Hematopoietic multipotent progenitor cell treated with erythropoietin and hydrocortisone succinate and interleukin-3 and kit ligand, for 6 days (in vitro differentiated cells): ENCODE data around the gene SBSN.

Source experiments
- DNase-seq: peaks from one replicate; pipeline ENCODE4 v3.0.0-alpha.2; 2015

SBSN gene, protein sequence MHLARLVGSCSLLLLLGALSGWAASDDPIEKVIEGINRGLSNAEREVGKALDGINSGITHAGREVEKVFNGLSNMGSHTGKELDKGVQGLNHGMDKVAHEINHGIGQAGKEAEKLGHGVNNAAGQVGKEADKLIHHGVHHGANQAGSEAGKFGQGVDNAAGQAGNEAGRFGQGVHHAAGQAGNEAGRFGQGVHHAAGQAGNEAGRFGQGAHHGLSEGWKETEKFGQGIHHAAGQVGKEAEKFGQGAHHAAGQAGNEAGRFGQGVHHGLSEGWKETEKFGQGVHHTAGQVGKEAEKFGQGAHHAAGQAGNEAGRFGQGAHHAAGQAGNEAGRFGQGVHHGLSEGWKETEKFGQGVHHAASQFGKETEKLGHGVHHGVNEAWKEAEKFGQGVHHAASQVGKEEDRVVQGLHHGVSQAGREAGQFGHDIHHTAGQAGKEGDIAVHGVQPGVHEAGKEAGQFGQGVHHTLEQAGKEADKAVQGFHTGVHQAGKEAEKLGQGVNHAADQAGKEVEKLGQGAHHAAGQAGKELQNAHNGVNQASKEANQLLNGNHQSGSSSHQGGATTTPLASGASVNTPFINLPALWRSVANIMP

DNA sequence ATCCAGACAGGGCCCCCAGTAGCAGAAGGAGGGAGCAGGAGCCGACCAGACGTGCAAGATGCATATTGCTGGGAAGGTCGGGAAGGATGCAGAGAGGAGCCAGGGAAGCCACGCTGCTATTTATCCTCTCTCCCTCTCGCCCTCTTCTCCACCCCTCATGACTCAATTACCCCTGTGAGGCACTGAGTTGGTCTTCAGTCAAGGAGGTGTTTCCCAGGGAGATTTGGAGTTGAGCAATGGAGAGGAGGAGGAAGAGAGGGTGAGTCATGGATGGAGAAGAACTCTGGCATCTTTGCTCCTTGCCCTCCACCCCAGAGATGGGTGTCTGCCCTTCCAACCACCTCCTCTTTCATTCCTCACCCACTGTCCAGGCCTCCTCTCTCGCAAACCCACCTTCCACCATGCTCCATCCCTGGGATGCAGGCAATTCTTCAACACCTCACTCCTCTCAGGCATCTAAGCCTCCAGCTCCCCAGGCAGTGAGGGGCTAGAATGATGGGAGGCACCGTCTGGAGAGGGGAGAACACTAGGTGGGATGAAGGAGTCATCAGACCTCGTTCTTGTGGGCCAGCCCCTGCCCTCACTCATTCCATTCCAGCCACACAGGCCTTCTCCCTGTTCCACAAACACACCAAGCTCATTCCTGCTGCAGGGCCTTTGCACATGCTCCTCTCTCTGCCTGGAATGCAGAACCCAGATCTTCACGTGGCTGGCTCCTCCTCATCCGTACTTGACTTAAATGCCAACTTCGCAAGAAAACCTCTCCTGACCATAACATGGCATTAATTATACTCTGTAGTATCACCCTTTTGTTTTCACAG, at the start of gene SBSN:
Gene SBSN, minus strand, starts transcription at position 94 of the 821 bp plus-strand sequence. Its CDS starts 30 bp downstream, at position 64.
- DNase-seq = no peak

DNA sequence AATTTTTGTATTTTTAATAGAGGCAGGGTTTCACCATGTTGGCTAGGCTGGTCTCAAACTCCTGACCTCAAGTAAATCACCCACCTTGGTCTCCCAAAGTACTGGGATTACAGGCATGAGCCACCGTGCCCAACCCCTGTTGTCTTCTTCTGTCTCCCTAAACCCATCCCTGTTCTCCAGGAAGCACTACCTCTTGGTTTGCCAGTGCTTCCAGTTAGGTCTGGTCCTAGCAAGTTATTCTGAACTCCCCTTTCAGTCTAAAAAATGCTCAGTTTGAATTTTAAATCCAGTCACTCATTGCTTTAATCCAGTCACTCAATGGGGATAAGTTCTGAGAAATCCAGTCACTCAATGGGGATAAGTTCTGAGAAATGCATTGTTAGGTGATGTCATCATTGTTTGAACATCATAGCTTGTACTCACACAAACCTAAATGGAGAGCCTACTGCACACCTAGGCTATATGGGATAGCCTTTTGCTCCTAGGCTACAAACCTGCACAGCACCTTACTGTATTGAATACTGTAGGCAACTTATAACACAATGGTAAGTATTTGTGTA, 43.4 kb upstream of the SBSN start:
- no peak for DNase-seq

DNA sequence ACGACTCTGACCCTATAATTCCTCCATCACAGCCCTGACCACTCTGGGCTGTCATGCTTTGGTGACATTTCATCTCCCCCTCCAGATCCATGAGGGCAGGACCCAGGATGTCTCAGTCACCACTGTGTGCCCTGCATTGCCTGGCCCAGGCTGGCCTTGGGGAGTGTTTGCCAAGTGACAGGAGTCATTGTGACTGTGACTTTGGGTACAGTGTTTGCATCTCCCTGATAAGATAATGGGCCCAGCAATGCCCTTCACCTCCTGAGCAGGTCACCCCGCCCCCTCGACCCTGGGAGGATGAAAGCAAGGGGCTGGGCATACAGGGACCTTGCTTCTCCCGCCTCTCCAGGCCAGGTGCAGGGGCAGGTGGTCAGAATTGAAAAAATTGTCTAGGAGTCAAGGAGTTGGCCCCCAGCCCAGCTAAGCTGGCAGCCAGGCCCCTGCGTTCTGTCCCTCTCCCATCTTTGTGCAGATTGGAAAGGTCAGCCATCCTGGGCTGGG, 41.2 kb upstream of the SBSN start:
- DNase-seq = no peak

DNA sequence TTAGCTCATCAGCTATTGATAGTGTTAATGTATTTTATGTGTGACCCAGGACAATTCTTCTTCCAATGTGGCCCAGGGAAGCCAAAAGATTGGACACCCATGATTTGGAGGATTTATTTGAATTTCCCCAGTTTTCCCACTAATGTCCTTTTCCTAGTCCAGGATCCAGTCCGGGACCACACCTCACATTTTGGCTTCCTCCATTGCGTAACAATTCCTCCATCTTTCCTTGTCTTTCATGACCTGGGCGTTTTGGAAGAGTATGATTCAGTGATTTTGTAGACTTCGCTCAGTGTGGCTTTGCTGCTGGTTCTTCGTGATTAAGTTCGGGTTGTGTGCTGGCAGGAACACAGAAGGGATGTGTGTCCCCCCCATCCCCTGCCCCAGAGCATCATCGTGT, 38.6 kb upstream of the SBSN start:
- DNase-seq = no peak

DNA sequence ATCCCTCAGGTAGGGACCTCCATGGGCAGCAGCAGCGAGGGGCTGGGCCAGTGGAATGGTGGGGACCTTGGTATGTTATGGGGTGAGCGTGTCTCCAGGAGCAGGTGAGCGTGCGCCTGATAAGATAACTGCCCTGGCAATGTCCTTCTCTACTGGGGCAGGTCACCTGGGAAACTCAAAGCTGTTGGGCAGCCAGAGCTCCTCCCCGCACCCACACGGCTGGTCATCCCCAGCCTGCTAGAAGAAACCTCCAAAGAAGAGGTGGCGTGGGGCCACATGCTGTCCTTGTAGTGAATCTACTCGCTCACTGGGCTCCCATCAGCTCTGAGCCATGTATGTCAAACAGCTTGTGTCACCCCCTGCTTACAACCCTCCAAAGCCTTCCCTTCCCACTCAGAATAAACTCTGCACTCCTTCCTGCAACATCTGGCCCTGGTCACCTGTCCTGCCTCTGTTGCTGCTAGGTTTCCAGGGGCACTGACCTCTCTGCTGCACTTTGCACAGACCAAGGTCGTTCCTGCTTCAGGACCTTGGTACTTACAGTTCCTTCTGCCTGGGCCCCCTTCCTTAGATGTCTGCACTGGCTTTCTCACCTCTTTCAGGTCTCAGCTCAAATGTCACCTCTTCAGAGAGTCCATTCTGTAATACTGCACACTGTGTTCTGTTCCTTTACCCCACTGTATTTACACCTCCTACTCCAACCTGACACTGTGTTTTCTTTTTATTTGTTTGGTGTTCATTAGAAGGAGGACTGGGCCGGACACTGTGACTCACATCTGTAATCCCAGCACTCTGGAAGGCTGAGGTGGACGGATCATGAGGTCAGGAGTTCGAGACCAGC, 37.1 kb upstream of the SBSN start:
- DNase-seq = no peak

DNA sequence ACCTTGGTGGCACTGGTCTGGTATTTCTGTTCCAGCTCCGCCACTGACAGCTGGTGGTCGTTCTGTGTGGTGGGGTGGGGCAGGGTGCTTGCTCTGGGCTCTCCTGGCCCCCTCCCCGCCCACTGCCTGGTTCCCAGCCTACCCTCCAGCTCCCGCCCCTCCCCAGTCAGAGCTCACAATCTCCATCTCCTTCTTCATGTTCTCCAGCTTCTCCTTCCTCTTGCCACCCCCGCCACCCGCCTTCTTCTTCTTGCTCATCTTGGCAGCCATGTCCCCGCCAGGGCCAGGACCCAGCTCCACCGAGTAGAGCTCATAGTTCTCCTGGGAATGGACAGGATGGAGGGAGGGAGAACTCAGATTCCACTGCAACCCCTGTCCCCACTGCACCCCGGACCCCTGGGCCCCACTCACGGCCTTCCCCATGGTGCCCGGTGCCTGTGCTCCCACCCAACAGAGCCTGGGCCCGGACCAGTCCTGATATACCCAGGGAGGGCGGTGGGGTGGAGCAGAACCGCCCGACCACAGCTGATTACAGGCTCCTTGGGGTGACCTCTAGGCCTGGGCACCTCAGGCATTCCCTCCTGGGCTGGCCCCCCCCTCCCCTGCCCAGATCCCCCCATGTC, 35.2 kb upstream of the SBSN start, which contains the start of gene ATP4A:
Gene ATP4A, minus strand, starts transcription at position 452 of the 623 bp plus-strand sequence. Its CDS starts 29 bp downstream, at position 423.
- no peak for DNase-seq

DNA sequence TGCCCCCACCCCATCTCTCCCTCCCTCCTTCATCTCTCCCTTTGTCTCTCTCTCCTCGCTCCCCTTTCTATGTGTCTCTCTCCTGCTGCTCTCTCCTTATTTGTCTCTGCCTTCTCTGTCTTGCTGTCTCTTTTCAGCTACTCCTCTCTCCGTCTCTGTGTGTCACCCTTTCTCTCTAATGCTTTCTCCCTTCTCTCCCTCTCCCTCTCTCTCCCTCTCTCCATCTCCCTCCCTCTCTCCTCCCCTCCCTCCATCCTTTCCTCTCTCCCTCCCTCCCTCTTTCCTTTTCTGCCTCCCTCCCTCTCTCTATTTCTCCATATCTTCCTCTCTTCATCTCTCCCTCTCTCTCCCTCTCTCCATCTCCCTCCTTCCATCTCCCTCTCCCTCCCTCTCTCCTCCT, 34.7 kb upstream of the SBSN start:
- DNase-seq = no peak

DNA sequence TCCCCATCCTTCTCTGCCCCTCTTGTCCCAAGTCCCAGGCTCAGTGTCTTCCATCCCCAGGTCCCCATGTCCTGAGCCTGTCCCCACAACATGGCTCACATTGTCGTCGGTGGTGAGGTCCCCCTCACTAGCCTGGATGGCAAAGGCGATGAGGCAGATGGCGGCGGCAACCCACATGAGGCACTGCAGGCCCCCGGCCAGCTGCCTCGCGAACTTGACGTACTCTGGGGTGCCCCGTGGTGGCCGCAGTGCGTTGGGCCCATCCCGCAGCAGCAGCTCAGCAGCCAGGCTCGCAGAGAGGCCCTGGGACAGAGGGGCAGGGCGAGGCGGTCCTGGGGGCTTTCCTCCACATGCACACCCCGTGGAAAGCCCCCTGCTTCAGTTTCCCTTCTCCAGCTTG, 34.2 kb upstream of the SBSN start:
- DNase-seq = no peak

DNA sequence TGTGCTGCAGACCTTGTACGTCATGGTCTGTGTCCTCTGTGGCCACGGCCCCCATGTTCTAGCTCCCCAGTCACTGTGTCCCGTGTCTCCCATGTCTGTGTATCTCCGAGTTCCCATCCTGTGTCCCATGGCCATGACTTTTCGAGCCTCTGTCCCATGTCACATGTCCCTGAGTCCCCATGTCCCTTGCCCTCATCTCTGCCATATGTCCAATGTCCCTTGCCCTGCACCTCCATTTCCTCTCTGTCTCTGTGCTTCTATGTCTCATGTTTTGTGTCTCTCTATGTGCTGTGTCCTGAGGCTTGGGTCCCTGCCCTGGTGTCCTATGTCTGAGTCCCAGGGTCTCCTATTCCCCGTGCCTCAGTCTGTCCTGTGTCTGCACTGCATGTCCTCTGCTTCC, 33.3 kb upstream of the SBSN start:
- DNase-seq = no peak

DNA sequence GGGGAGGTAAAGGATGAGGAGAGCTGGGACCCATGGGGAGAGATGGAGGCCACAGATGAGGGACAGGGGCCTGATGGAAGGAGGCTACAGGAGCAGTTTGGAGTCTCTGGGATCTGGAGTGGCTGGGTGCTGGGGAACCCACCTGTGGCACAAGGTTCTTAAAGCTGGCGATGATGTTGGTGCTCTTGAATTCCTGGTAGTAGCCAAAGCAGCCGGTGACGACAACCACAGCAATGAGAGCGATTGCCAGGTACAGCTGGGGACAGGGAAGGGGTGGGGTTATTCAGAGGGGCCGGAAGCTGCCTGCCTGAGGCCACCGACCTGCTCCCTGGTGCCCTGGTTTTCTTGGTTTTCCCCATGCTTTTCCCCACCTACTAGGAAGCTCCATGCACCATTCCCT, 32.6 kb upstream of the SBSN start:
- no peak for DNase-seq

DNA sequence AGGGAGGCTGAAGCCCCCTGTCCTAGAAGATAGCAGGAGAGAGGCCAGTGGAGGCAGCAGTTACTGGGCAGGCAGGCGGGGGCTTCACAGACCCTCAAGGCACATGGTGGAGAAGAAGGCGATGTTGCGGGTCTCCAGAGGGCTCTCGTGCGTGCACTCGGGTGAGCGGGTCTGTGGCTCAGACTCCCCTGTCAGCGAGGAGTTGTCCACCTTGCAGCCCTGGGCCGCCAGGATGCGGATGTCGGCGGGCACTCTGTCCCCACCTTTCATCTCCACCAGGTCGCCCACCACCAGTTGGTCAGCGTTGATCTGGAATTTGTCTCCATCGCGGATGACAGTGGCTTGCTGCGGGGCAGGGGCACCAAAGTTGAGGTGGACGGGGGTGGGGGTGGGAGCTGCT, 32.2 kb upstream of the SBSN start:
- DNase-seq = no peak

DNA sequence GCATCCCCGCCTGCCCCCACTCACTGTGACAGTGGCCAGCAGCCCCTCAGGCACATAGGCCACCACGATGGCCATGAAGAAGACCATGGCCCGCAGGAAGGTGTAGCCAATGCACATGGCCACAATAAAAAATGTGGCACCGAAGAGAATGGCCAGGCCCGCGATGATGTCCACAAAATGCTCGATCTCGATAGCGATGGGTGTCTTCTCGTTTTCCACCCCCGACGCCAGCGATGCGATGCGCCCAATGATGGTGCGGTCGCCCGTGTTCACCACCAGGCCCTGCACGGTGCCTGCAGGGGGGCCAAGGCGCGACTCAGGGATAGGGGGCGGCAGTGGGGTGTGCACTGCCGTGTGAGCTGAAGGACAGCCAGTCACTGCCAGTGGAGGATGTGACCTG, 31.7 kb upstream of the SBSN start:
- no peak for DNase-seq

DNA sequence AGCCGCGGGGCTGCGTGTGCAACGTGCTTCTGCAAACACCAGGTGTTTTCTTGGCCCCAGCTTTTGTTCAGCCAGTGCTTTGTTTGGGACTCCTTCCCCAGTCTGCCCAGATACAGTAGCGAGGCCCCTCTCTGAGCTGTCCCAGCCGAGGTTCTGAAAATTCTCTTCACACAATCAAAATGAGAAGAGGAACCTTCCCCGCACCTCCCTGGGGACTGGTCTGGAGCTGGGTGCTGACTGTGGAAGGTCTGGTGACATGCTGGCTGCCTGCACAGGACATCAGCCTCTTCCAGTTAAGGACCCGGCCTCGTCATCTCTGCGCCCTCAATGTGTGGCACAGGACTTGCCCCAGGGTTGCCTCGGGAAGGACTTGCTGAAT, 31.2 kb upstream of the SBSN start:
- DNase-seq = no peak

DNA sequence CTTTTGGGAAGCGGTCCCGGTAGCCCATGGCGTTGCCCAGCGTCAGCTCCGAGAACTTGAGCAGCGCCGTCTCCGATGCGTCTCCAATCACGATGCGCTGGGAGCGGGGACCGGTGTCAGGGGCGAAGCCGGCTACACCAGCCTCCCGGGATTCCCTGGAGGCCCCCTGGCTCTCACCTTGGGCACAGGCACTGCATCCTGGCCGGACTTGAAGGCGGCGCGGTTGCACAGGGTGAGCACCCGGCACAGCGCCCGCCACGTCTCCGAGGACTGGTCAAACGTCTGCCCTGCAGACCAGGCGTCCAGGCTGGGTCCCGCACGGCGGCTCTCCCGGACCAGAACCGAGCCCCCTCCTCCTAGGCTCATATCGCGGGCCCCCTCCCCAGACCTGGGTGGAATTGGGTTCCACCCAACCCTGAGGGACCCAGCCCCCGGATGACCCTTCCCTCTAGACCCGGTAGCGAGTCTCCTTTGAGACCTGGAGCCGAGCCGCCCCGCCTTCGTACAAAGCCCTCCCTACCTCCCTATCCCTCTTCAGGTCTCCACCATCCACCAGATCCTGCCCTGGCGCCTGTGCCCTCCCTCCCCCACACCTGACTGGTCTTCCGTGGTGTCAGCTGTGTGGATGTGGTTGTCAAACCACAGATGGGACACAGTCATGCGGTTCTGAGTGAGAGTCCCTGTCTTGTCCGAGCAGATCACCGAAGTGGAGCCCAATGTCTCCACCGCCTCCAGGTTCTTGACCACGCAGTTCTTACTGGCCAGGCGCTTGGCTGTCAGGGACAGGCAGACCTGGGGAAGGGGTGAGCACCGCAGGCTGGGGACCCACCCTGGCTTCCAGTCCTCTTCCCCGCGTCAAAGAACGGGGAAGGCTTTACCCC, 30.5 kb upstream of the SBSN start:
- DNase-seq = no peak

DNA sequence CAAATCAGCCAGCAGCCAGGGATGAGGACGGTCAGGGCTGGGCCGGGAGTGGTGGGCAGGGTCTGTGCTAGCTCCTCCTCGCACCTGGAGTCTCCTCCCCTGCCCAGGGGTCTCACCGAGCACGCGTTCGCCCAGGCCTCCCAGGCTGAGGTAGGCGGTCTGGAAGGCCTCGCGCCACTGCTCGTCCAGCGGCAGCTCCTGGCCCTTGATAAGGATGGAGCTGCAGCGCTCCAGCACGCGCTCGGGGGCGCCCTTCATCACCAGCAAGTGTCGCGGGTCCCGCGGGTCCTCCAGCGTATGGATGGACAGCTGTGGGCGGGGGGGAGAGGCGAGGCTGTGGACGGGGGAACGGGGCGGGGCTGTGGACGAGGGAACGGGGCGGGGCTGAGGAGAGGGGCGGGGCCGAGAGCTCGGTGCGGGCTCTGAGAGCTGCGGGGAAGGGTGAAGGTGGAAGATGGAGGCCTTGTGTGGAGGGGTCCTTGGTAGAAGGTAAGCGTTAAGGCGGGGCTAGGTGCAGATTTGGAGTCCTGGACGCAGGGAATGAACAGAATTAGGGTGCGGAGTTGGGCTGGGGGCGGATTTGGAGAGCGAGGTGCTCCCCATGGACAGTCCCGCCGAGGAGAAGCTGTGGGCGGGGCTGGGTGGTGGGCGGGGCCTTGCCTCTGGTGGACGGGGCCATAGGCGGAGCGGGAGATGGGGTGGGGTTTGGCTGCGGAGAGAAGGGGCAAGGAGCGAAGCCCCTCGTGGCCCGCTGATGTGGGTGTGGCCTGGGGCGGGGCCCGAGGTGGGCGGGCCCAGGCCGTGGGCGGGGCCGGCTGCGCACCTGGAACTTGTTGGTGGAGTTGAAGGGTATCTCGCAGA, 29.7 kb upstream of the SBSN start:
- peak; percentile 72 for DNase-seq

DNA sequence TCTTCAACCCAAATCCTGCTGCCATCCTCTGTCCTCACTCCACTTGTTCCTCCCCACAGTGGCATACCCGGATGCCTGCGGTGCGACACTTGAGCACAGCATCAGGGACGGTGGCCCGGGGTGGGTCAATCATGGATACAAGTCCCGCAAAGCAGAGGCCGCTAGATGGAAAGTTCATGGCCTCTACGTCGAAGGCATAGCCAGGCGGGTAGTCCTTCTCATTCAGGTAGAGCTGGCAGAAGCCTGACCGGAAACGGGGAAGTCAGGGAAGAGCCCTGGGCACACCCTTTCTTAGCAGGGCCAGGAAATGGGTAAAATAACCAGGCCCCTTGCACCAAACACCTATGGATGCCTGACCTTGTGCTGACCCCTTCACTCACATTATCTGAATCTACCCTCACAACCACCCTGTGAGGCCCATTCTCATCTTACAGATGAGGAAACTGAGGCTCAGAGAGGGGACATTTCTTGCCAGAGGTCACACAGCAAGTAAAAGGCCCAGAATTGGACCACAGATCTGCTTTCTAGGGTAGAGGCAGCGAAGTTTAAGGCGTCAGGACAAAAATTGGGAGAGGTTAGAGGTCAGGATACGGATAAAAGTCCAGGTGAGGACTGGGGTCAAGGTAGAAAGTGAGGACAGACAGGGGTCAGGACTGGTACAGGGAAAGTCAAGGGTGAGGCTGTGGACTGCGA, 28.9 kb upstream of the SBSN start:
- DNase-seq = no peak

DNA sequence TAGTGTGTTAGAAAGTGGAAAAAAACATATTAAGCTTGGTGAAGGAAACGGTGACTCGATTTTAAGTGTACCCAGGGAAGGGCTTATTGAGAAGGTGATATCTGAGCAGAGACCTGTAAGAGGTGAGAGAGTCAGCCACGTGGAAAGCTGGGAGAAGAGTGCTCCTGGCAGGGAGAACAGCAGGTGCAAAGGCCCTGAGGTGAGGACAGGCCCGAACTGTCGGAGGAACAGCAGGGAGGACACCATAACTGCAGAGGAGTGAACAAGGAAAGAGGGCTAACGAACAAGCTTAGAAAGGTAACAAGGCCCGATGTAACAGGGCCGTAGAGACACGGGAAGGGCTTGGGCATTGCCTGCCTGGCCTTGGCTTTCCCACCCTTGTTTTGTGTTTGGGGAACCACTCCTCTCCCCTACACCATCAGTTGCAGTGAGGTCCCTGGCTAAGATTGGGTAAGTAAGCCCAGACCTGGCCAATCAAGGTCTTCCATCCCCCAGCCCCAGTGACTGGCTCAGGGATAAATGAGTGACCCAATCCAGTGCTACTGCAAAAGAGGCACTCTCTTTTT, 28.0 kb upstream of the SBSN start:
- DNase-seq = no peak

DNA sequence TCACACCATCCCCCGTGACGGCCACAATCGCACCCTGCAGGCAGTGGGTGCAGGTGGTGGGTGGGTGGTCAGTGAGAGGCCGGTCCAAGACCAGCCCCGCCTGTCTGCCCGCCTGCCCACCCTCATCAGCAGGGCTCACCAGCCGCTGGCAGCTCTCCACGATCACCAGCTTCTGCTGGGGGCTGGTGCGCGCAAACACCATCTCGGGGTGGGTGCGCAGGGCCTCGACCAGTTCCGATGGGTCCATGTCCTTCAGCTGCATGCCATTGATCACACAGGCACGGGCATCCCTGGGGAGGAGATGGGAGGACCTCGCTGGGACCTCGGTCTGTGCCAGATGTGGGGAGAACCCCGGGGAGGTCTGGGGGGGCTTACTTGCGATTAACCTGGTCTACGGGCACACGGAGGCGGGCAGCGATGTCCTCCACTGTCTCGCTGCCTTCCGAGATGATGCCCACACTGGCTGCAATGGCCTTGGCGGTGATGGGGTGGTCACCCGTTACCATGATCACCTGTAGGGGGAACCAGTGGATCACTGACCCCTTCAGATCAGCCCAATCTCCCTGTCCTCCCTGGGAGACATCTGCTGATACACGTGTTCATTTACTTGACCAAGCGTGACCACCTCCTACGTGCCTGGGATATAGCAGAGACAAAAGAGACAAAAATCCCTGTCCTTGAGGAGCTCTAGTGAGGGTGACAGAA, 27.3 kb upstream of the SBSN start:
- peak; percentile 55 for DNase-seq
